ENCODE data around the gene AKT2.

DNA sequence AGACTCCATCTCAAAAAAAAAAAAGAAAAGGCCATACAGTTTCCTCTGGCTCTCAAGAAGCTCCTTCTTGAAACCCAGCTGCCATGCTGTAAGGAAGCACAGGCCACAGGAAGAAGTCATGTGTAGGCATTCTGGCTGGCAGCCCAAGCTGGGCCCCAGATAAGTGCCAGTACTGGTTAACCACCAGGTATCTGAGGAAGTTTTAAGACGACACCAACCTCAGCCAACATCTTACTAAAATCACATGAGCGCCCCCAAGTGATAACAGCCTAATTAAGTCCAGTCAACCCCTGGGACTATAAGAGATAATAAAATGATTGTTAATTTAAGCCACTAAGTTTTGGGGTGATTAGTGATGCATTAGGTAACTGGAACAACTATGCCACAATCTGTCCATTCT lies 27.4 kb upstream of the AKT2 start:
- TF ChIP-seq, protein P1, sequence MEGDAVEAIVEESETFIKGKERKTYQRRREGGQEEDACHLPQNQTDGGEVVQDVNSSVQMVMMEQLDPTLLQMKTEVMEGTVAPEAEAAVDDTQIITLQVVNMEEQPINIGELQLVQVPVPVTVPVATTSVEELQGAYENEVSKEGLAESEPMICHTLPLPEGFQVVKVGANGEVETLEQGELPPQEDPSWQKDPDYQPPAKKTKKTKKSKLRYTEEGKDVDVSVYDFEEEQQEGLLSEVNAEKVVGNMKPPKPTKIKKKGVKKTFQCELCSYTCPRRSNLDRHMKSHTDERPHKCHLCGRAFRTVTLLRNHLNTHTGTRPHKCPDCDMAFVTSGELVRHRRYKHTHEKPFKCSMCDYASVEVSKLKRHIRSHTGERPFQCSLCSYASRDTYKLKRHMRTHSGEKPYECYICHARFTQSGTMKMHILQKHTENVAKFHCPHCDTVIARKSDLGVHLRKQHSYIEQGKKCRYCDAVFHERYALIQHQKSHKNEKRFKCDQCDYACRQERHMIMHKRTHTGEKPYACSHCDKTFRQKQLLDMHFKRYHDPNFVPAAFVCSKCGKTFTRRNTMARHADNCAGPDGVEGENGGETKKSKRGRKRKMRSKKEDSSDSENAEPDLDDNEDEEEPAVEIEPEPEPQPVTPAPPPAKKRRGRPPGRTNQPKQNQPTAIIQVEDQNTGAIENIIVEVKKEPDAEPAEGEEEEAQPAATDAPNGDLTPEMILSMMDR (IDR thresholded peaks at IDR 0.05), result no peak
- no peak for TF ChIP-seq POLR2A (IDR thresholded peaks at IDR 0.05)
- no peak for TF ChIP-seq POLR2AphosphoS5 (IDR thresholded peaks at IDR 0.05)
